Mesendoderm (in vitro differentiated cells): Measurements from ENCODE around the gene KRTAP10-2.

Experiments used
- DNase-seq: peaks from one replicate; pipeline ENCODE4 v3.0.0; 2013
- H2AK5ac ChIP-seq: 2 replicates; pipeline ENCODE4 v1.6.1; 2013; ENCODE audit warnings: low read length, inconsistent platforms
- H2BK120ac ChIP-seq: 2 replicates; pipeline ENCODE4 v1.6.1; 2013; ENCODE audit warnings: low read depth, mild to moderate bottlenecking, low read length, moderate library complexity, mixed read lengths
- H2BK15ac ChIP-seq: replicated peaks from 2 replicates; pipeline ENCODE4 v1.6.1; 2013; ENCODE audit warnings: low read depth, mild to moderate bottlenecking, moderate library complexity
- H2BK5ac ChIP-seq: 2 replicates; pipeline ENCODE4 v1.6.1; 2013; ENCODE audit warnings: low read length, inconsistent platforms
- H3K18ac ChIP-seq: 2 replicates; pipeline ENCODE4 v1.6.1; 2013; ENCODE audit warnings: mild to moderate bottlenecking, low read length, mixed read lengths
- H3K23ac ChIP-seq: one replicate; pipeline ENCODE4 v1.6.1; 2013; ENCODE audit warnings: low read length
- H3K27ac ChIP-seq: 2 replicates; pipeline ENCODE4 v1.5.1; 2013; ENCODE audit warnings: low read depth, mild to moderate bottlenecking, inconsistent platforms, low read length, moderate library complexity
- H3K27me3 ChIP-seq: 2 replicates; pipeline ENCODE4 v1.6.1; 2013; ENCODE audit warnings: low read length, control low read depth, mild to moderate bottlenecking, inconsistent platforms; ENCODE audit not compliant: insufficient read depth, poor library complexity
- H3K36me3 ChIP-seq: 2 replicates; pipeline ENCODE4 v1.6.1; 2013; ENCODE audit warnings: low read length, inconsistent platforms; ENCODE audit not compliant: control insufficient read depth, insufficient read depth
- H3K4ac ChIP-seq: one replicate; pipeline ENCODE4 v1.6.1; 2013; ENCODE audit warnings: low read depth, mild to moderate bottlenecking, low read length, moderate library complexity
- H3K4me1 ChIP-seq: 2 replicates; pipeline ENCODE4 v1.6.1; 2013; ENCODE audit warnings: low read depth, low read length, inconsistent platforms; ENCODE audit not compliant: control insufficient read depth
- H3K4me2 ChIP-seq: 2 replicates; pipeline ENCODE4 v1.6.1; 2013; ENCODE audit warnings: low read length
- H3K4me3 ChIP-seq: 2 replicates; pipeline ENCODE4 v1.5.1; 2013; ENCODE audit warnings: mild to moderate bottlenecking, low read length
- H3K56ac ChIP-seq: one replicate; pipeline ENCODE4 v1.6.1; 2013; ENCODE audit warnings: low read length
- H3K79me1 ChIP-seq: 2 replicates; pipeline ENCODE4 v1.6.1; 2013; ENCODE audit warnings: low read length, inconsistent platforms
- H3K79me2 ChIP-seq: 2 replicates; pipeline ENCODE4 v1.6.1; 2013; ENCODE audit warnings: mild to moderate bottlenecking, low read length; ENCODE audit not compliant: control insufficient read depth, insufficient read depth
- H3K9ac ChIP-seq: 2 replicates; pipeline ENCODE4 v1.6.1; 2013; ENCODE audit warnings: low read length, inconsistent platforms
- H4K5ac ChIP-seq: one replicate; pipeline ENCODE4 v1.6.1; 2013; ENCODE audit warnings: low read length
- H4K8ac ChIP-seq: one replicate; pipeline ENCODE4 v1.6.1; 2013; ENCODE audit warnings: low read depth, mild to moderate bottlenecking, control low read depth, low read length, moderate library complexity
- WGBS: extraction: QIAGEN DNeasy Blood & Tissue Kit; methylation state at CpG from one replicate; pipeline ENCODE4 v1.1.7; 2013; ENCODE audit warnings: low lambda C conversion rate, missing lambda C conversion rate; ENCODE audit not compliant: insufficient coverage; ENCODE audit errors: extremely low coverage; 5-methylcytosine and 5-hydroxymethylcytosine counted together

The KRTAP10-2 gene

DNA sequence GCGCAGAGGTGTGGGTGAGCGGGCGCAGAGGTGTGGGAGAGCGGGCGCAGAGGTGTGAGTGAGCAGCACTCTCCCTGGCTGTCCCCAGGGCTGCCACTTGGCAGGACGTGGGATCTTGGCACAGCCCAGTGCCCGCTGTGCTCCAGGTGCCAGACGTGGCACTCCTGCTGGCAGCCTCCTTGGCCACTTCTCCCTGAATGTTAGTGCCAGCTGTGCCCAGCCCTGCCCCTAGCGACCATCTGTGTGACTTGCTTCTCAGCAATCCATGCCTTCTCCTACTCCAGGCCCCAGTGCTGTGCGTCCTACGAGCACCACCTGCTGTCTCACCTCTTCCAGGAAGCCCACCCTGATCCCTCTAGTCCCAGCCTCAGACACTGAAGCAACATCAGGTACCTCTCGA is 41.8 kb downstream of the KRTAP10-2 start:
- no peak overlapping the region for H4K8ac ChIP-seq
- H2BK15ac ChIP-seq: no peak overlapping the region
- DNase-seq: no peak
- no peak overlapping the region for H2BK120ac ChIP-seq
- no peak overlapping the region for H3K4me2 ChIP-seq
- no peak overlapping the region for H3K9ac ChIP-seq
- no peaks in the 10 kb centered on the region for H3K79me1 ChIP-seq
- no peak overlapping the region for H4K5ac ChIP-seq
- WGBS: no CpG with 5 or more reads among the region's 12 CpGs
- H3K23ac ChIP-seq: no peak overlapping the region
- no peak overlapping the region for H3K4me3 ChIP-seq
- no peak overlapping the region for H2BK5ac ChIP-seq
- no peak overlapping the region for H3K18ac ChIP-seq
- H3K27me3 ChIP-seq: no peaks in the 10 kb centered on the region
- no peak overlapping the region for H2AK5ac ChIP-seq
- no peaks in the 10 kb centered on the region for H3K36me3 ChIP-seq
- H3K27ac ChIP-seq: no peak overlapping the region
- H3K4me1 ChIP-seq: no peaks in the 10 kb centered on the region
- H3K79me2 ChIP-seq: no peaks in the 10 kb centered on the region
- H3K4ac ChIP-seq: no peak overlapping the region
- H3K56ac ChIP-seq: no peak overlapping the region

- no peak overlapping the region for H4K5ac ChIP-seq
- H3K79me1 ChIP-seq: no peaks in the 10 kb centered on the region
- no peaks in the 10 kb centered on the region for H3K4me1 ChIP-seq
- H4K8ac ChIP-seq: no peak overlapping the region
- no peak overlapping the region for H3K18ac ChIP-seq
- H3K23ac ChIP-seq: no peak overlapping the region
- H3K27ac ChIP-seq: no peak overlapping the region
- H2AK5ac ChIP-seq: no peak overlapping the region
- no peak overlapping the region for H2BK15ac ChIP-seq
- WGBS: no CpG with 5 or more reads among the region's 30 CpGs
- no peak overlapping the region for H3K9ac ChIP-seq
- no peak overlapping the region for H2BK120ac ChIP-seq
- no peak overlapping the region for H3K56ac ChIP-seq
- H2BK5ac ChIP-seq: no peak overlapping the region
- no peak overlapping the region for H3K4me3 ChIP-seq
- no peak overlapping the region for H3K4me2 ChIP-seq
- no peaks in the 10 kb centered on the region for H3K27me3 ChIP-seq
- H3K4ac ChIP-seq: no peak overlapping the region
- H3K79me2 ChIP-seq: no peaks in the 10 kb centered on the region
- no peak for DNase-seq
- no peaks in the 10 kb centered on the region for H3K36me3 ChIP-seq
These were observed 42.4 kb downstream of the KRTAP10-2 start for GRCh38 chr21:44508711-44509445.

DNA sequence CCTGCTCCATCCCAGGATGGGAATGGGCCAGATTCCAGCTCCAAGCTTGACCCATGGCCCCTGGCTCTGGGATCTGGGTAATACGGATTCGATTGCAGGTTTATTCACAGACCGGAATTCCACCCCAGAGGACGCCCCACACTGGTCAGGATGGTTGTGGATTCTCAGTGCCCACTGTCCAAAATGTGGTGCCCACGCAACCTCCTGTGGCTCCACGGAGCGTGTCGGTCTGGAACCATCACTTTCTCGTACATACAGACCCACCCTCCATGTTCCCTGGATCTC is 42.9 kb downstream of the KRTAP10-2 start:
- no peaks in the 10 kb centered on the region for H3K27me3 ChIP-seq
- no peaks in the 10 kb centered on the region for H3K79me2 ChIP-seq
- no peak overlapping the region for H2AK5ac ChIP-seq
- no peak overlapping the region for H3K4ac ChIP-seq
- no peak overlapping the region for H3K4me2 ChIP-seq
- WGBS: no CpG with 5 or more reads among the region's 9 CpGs
- H2BK5ac ChIP-seq: no peak overlapping the region
- no peak overlapping the region for H4K5ac ChIP-seq
- H3K4me1 ChIP-seq: no peaks in the 10 kb centered on the region
- H3K56ac ChIP-seq: no peak overlapping the region
- no peak overlapping the region for H3K18ac ChIP-seq
- H3K36me3 ChIP-seq: no peaks in the 10 kb centered on the region
- no peak overlapping the region for H3K4me3 ChIP-seq
- no peak overlapping the region for H2BK120ac ChIP-seq
- no peaks in the 10 kb centered on the region for H3K79me1 ChIP-seq
- no peak overlapping the region for H3K27ac ChIP-seq
- H3K23ac ChIP-seq: no peak overlapping the region
- no peak overlapping the region for H2BK15ac ChIP-seq
- DNase-seq: no peak
- no peak overlapping the region for H4K8ac ChIP-seq
- H3K9ac ChIP-seq: no peak overlapping the region

GRCh38 chr21:44507673-44508425 is 43.5 kb downstream of the KRTAP10-2 start:
- no peak for DNase-seq
- no peak overlapping the region for H4K5ac ChIP-seq
- no peak overlapping the region for H2AK5ac ChIP-seq
- H2BK5ac ChIP-seq: no peak overlapping the region
- H3K27me3 ChIP-seq: no peaks in the 10 kb centered on the region
- H3K79me1 ChIP-seq: no peaks in the 10 kb centered on the region
- no peak overlapping the region for H3K9ac ChIP-seq
- no peak overlapping the region for H3K4me2 ChIP-seq
- H3K56ac ChIP-seq: no peak overlapping the region
- no peak overlapping the region for H3K4me3 ChIP-seq
- H2BK120ac ChIP-seq: no peak overlapping the region
- no peaks in the 10 kb centered on the region for H3K79me2 ChIP-seq
- WGBS: no CpG with 5 or more reads among the region's 26 CpGs
- no peaks in the 10 kb centered on the region for H3K4me1 ChIP-seq
- H3K18ac ChIP-seq: no peak overlapping the region
- H3K23ac ChIP-seq: no peak overlapping the region
- H3K27ac ChIP-seq: no peak overlapping the region
- no peak overlapping the region for H2BK15ac ChIP-seq
- no peaks in the 10 kb centered on the region for H3K36me3 ChIP-seq
- no peak overlapping the region for H4K8ac ChIP-seq
- H3K4ac ChIP-seq: no peak overlapping the region

DNA sequence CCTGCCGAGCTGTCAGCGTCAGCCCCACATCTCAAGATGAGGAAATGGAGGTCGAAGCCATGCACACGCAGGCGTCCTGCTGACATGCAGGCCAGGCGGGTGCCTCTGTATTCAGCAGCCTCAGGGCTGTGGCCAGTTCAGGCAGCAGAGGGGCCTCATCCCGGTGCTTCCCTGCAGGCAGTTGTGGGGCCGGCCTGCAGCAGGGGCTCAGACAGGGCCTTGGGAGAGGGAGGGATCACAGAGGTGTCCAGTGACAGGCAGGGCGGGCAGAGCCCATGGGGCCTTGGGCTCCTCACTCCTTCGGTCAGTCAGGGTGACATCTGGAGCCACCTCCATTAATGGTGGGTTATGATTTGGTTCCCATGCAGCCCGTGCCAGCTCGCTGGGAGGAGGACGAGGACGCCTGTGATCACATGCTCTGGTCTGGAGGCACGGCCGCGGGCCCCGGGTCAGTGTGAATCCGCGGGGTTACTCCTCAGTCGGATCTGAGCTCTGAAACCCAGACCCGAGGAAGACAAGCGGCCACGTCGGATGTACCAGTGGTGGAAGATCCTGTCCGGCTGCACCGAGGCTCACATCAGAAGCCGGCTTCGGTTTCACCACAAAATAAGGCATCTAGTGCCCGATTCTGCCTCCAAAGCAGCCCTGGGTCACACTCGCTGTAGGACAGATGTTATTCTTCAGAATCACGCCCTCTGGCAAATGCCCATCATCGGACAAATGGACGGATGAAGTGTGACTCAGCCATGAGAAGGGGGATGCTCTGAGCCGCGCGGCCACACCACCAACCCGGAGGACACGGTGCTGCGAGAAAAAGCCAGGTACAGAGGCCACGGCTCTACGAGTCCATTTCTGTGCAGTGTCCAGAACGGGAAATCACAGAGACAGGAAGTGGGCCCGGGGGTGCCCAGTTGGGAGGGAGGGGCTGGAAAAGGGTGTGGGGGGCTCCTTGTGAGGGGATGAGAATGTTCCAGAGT is 44.7 kb downstream of the KRTAP10-2 start:
- Histone ChIP-seq H3K56ac (no peak overlapping the region), H3K79me1 (no peaks in the 10 kb centered on the region), H3K27me3 (no peaks in the 10 kb centered on the region), H2BK120ac (no peak overlapping the region), H4K8ac (no peak overlapping the region), H2BK15ac (no peak overlapping the region), H3K4me3 (no peak overlapping the region), H3K79me2 (no peaks in the 10 kb centered on the region), H3K4ac (no peak overlapping the region), H3K4me2 (no peak overlapping the region), H2BK5ac (no peak overlapping the region), H3K36me3 (no peaks in the 10 kb centered on the region), H2AK5ac (no peak overlapping the region), H3K9ac (no peak overlapping the region), H3K4me1 (no peaks in the 10 kb centered on the region), H3K18ac (no peak overlapping the region), H4K5ac (no peak overlapping the region), H3K23ac (no peak overlapping the region), H3K27ac (no peak overlapping the region)
- WGBS: no CpG with 5 or more reads among the region's 44 CpGs
- DNase-seq: no peak
